GM19397 (cell line): ENCODE results near the gene GALNT18.

Experiments used
- ATAC-seq: cut with Tn5 transposase; IDR thresholded peaks from one replicate; pipeline ENCODE4 v1.9.1; 2021; ENCODE audit warnings: mild to moderate bottlenecking, moderate library complexity; ENCODE audit not compliant: unreplicated experiment

The GALNT18 gene

GRCh38 chr11:11533751-11534150, 88.1 kb downstream of the GALNT18 start:
- ATAC-seq, result no peak

- ATAC-seq, result no peak
Observed at GRCh38 chr11:11533057-11533456, 88.7 kb downstream of the GALNT18 start.

GRCh38 chr11:11532574-11532973, 89.2 kb downstream of the GALNT18 start:
- ATAC-seq, result no peak

- ATAC-seq, result no peak
Observed at GRCh38 chr11:11531131-11531908, 90.5 kb downstream of the GALNT18 start.

- no peak for ATAC-seq
Observed at GRCh38 chr11:11528986-11529385, 92.8 kb downstream of the GALNT18 start.

- no peak for ATAC-seq
Observed at GRCh38 chr11:11525283-11525682, 96.5 kb downstream of the GALNT18 start.

GRCh38 chr11:11524436-11525061, 97.3 kb downstream of the GALNT18 start:
- no peak for ATAC-seq

GRCh38 chr11:11522591-11522990, 99.2 kb downstream of the GALNT18 start:
- no peak for ATAC-seq

- no peak for ATAC-seq
Observed at GRCh38 chr11:11521306-11522002, 100.4 kb downstream of the GALNT18 start.

GRCh38 chr11:11520231-11521015, 101.4 kb downstream of the GALNT18 start:
- ATAC-seq, result no peak

GRCh38 chr11:11519184-11519583, 102.6 kb downstream of the GALNT18 start:
- ATAC-seq, result no peak

- ATAC-seq, result no peak
Observed at GRCh38 chr11:11514246-11514645, 107.6 kb downstream of the GALNT18 start.

- no peak for ATAC-seq
Observed at GRCh38 chr11:11513422-11513821, 108.4 kb downstream of the GALNT18 start.

- no peak for ATAC-seq
Observed at GRCh38 chr11:11512929-11513328, 108.9 kb downstream of the GALNT18 start.

GRCh38 chr11:11512502-11512901, 109.3 kb downstream of the GALNT18 start:
- ATAC-seq, result no peak

GRCh38 chr11:11512090-11512489, 109.7 kb downstream of the GALNT18 start:
- no peak for ATAC-seq

- ATAC-seq, result no peak
Observed at GRCh38 chr11:11510939-11511338, 110.9 kb downstream of the GALNT18 start.

- no peak for ATAC-seq
Observed at GRCh38 chr11:11505692-11506091, 116.1 kb downstream of the GALNT18 start.

- no peak for ATAC-seq
Observed at GRCh38 chr11:11505190-11505589, 116.6 kb downstream of the GALNT18 start.

GRCh38 chr11:11504071-11504470, 117.7 kb downstream of the GALNT18 start:
- ATAC-seq, result no peak

- ATAC-seq, result no peak
Observed at GRCh38 chr11:11502263-11502861, 119.4 kb downstream of the GALNT18 start.
